Measurements from ENCODE around the gene MORN3.
A peak's percentile ranks its signal among the peaks of the same experiment; 100 is the strongest.

MORN3 gene

DNA sequence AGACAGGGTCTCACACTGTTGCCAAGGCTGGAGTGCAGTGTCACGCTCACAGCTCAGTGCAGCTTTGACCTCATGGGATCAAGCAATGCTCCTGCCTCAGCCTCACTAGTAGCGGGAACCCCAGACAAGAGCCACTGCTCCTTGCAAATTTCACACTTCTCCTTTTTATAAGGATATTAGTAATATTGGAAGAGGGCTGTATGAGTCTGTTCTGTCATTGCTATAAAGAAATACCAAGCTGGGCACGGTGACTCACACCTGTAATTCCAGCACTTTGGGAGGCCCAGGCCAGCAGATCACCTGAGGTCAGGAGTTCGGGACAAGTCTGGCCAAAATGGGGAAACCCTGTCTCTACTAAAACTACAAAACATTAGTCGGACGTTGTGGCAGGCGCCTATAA, 56.0 kb downstream of the MORN3 start:
- H3K9me3 ChIP-seq (ENCODE audit: low read length): no peaks in the 10 kb centered on the region
- no peak overlapping the region for H3K4me3 ChIP-seq (ENCODE audit: low read depth in 1 of 2, low read length in 2 of 2)
- H3K4me1 ChIP-seq (ENCODE audit: insufficient read depth, low read length): peaks cover 23% of the 10 kb centered on the region
- H3K36me3 ChIP-seq (ENCODE audit: insufficient read depth, low read length): no peaks in the 10 kb centered on the region
- H3K27ac ChIP-seq (ENCODE audit: low read depth, low read length): no peak overlapping the region
- H3K27me3 ChIP-seq (ENCODE audit: control insufficient read depth in 1 of 2, insufficient read depth in 2 of 2, low read length in 2 of 2): no peaks in the 10 kb centered on the region
- H3K9ac ChIP-seq (ENCODE audit: low read length): no peak overlapping the region

GRCh38 chr12:121611306-121611705, 58.1 kb downstream of the MORN3 start:
- H3K4me1 ChIP-seq (ENCODE audit: insufficient read depth, low read length): peaks cover 23% of the 10 kb centered on the region
- peak overlapping the region; percentile 59 for H3K27ac ChIP-seq (ENCODE audit: low read depth, low read length)
- no peaks in the 10 kb centered on the region for H3K9me3 ChIP-seq (ENCODE audit: low read length)
- no peaks in the 10 kb centered on the region for H3K27me3 ChIP-seq (ENCODE audit: control insufficient read depth in 1 of 2, insufficient read depth in 2 of 2, low read length in 2 of 2)
- H3K36me3 ChIP-seq (ENCODE audit: insufficient read depth, low read length): no peaks in the 10 kb centered on the region
- no peak overlapping the region for H3K4me3 ChIP-seq (ENCODE audit: low read depth in 1 of 2, low read length in 2 of 2)
- H3K9ac ChIP-seq (ENCODE audit: low read length): no peak overlapping the region

DNA sequence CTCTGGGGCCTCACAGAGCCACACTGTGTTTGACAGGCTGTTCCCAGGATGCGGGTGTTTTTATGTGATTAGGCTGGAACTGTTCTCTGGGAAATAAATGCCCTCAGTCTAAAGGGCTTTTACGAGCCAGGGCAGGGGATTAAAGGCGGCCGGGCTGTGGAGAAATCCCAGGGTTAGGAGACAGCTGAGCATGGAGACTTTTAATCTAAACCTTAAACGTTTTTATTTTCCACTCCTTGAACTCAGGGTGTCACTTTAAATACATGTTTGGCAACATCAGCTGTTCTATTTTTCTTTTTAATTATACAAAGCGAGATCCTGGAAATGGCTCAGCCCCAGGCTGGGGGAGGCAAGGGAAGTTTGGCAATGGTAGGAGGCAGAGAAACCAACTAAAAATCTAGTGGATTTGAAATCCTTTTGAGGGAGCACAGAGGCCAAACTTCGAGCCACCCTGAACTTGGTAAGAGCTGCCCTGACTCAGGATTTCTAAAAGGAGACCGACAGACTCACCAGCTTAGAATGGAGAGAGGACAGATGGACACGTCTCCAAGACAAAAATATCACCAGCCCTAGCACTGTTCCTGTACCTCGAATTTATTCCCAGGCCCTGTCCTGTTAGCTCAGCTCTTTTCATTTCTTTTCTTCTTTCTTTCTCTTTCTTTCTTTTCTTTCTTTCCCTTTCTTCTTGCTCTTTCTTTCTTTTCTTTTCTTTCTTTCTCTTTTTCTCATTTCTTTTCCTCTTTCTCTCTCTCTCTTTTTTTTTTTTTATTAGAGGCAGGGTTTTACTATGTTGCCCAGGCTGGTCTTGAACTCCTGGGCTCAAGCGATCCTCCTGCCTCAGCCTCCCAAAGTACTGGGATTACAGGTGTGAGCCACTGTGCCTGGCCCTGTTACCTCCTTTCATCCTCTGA, 59.0 kb downstream of the MORN3 start:
- no peaks in the 10 kb centered on the region for H3K9me3 ChIP-seq (ENCODE audit: low read length)
- H3K36me3 ChIP-seq (ENCODE audit: insufficient read depth, low read length): no peaks in the 10 kb centered on the region
- H3K27me3 ChIP-seq (ENCODE audit: control insufficient read depth in 1 of 2, insufficient read depth in 2 of 2, low read length in 2 of 2): no peaks in the 10 kb centered on the region
- peak overlapping the region; percentile 59 for H3K27ac ChIP-seq (ENCODE audit: low read depth, low read length)
- peak overlapping the region in 1 of 2 donors; percentile 5 for H3K4me3 ChIP-seq (ENCODE audit: low read depth in 1 of 2, low read length in 2 of 2)
- H3K4me1 ChIP-seq (ENCODE audit: insufficient read depth, low read length): peaks cover 23% of the 10 kb centered on the region
- H3K9ac ChIP-seq (ENCODE audit: low read length): peak overlapping the region; percentile 1

DNA sequence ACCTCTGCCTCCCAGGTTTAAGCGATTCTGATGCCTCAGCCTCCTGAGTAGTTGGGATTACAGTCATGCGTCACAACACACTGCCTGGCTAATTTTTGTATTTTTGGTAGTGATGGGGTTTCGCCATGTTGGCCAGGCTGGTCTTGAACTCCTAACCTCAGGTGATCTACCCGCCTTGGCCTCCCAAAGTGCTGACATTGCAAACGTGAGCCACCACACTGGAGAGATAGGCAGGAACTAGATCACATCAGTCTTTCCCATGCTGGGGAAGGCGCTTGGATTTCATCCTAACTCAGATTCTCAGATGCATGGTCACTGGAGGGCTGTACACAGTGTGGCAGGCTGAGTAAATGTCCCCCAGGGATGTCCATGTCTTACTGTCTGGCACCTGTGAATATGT, 61.2 kb downstream of the MORN3 start:
- Histone ChIP-seq H3K36me3 (ENCODE audit: insufficient read depth, low read length) (no peaks in the 10 kb centered on the region), H3K9me3 (ENCODE audit: low read length) (no peaks in the 10 kb centered on the region), H3K9ac (ENCODE audit: low read length) (no peak overlapping the region), H3K4me1 (ENCODE audit: insufficient read depth, low read length) (peaks cover 23% of the 10 kb centered on the region), H3K27me3 (ENCODE audit: control insufficient read depth in 1 of 2, insufficient read depth in 2 of 2, low read length in 2 of 2) (no peaks in the 10 kb centered on the region), H3K4me3 (ENCODE audit: low read depth in 1 of 2, low read length in 2 of 2) (no peak overlapping the region), H3K27ac (ENCODE audit: low read depth, low read length) (no peak overlapping the region)

DNA sequence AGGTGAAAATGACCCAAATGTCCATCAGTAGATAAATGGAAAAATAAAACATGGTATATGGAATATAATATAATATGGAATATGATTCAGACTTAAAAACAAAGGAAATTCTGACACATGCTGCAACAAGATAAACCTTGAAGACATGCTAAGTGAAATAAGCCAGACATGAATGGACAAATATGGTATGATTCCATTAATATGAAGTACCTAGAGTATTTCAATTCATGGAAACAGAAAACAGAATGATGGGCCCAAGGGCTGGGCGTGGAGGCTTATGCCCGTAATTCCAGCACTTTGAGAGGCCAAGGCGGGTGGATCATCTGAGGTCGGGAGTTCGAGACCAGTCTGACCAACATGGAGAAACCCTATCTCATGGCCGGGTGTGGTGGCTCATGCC, 65.9 kb downstream of the MORN3 start:
- Histone ChIP-seq H3K4me3 (ENCODE audit: low read depth in 1 of 2, low read length in 2 of 2) (no peak overlapping the region), H3K9me3 (ENCODE audit: low read length) (no peaks in the 10 kb centered on the region), H3K9ac (ENCODE audit: low read length) (no peak overlapping the region), H3K27ac (ENCODE audit: low read depth, low read length) (no peak overlapping the region), H3K27me3 (ENCODE audit: control insufficient read depth in 1 of 2, insufficient read depth in 2 of 2, low read length in 2 of 2) (no peaks in the 10 kb centered on the region), H3K4me1 (ENCODE audit: insufficient read depth, low read length) (no peaks in the 10 kb centered on the region), H3K36me3 (ENCODE audit: insufficient read depth, low read length) (no peaks in the 10 kb centered on the region)

DNA sequence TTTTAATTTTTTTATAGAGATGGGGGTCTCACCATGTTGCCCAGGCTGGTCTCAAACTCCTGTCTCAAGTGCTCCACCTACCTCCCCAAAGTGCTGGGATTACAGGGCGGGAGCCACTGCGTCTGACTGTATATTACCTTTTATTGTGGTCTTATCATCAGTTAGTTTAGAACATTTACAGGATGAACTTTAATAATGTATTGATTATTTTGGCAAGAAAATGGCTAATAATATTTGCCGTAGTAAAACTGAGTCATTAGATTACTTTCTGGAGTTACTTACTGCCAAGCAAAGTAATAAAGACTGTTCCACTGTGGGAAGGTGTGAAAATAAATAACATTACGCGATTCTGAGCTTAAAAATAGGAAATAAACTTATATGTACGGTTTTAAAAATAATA, 66.7 kb downstream of the MORN3 start:
- Histone ChIP-seq H3K27ac (ENCODE audit: low read depth, low read length) (no peak overlapping the region), H3K4me1 (ENCODE audit: insufficient read depth, low read length) (no peaks in the 10 kb centered on the region), H3K27me3 (ENCODE audit: control insufficient read depth in 1 of 2, insufficient read depth in 2 of 2, low read length in 2 of 2) (no peaks in the 10 kb centered on the region), H3K9me3 (ENCODE audit: low read length) (no peaks in the 10 kb centered on the region), H3K4me3 (ENCODE audit: low read depth in 1 of 2, low read length in 2 of 2) (no peak overlapping the region), H3K9ac (ENCODE audit: low read length) (no peak overlapping the region), H3K36me3 (ENCODE audit: insufficient read depth, low read length) (no peaks in the 10 kb centered on the region)

DNA sequence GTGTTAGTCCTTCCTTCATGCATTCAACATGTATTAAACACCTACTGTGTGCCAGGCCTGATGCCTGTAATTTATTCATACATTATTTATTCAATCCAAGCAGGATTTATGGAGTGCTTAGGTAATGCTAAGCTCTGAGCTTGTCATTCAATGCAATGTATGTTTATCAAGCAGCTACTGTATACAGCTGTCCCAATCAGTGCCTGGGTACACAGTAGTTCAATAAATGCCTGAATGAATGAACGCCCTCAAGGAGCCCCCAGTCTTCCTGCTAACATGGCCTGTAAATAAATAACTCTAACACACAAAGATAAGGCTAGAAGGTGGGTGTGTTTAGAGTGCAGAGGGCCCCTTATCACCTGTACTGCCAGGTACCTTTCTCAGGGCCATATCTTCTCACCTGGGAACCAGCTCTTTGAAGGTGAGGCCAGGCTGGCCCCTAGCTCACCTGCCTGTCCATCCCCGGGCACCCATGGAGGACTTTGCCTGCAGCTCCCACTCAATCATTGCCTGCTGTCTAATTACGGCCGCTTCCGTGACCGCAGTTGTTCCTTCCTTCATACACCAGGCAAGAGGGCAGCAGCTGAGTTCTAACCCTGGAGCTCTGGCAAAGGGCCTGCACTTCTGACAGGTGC, 68.6 kb downstream of the MORN3 start:
- H3K9ac ChIP-seq (ENCODE audit: low read length): no peak overlapping the region
- no peak overlapping the region for H3K27ac ChIP-seq (ENCODE audit: low read depth, low read length)
- H3K36me3 ChIP-seq (ENCODE audit: insufficient read depth, low read length): no peaks in the 10 kb centered on the region
- no peaks in the 10 kb centered on the region for H3K27me3 ChIP-seq (ENCODE audit: control insufficient read depth in 1 of 2, insufficient read depth in 2 of 2, low read length in 2 of 2)
- H3K9me3 ChIP-seq (ENCODE audit: low read length): no peaks in the 10 kb centered on the region
- no peaks in the 10 kb centered on the region for H3K4me1 ChIP-seq (ENCODE audit: insufficient read depth, low read length)
- no peak overlapping the region for H3K4me3 ChIP-seq (ENCODE audit: low read depth in 1 of 2, low read length in 2 of 2)

All from muscle layer of colon (tissue), 2 donors.